ENCODE measurements around the gene ANKRD65.
A peak's percentile ranks its signal among the peaks of the same experiment; 100 is the strongest.

Gene ANKRD65

GRCh38 chr1:1380860-1381259, 40.2 kb downstream of the ANKRD65 start:
- H2BK12ac ChIP-seq (ENCODE audit: low read length in 2 of 2) = no peak overlapping the region
- H3K4me3 ChIP-seq (ENCODE audit: insufficient read depth in 1 of 2, low read depth in 1 of 2, low read length in 2 of 2) = no peak overlapping the region
- no peak overlapping the region for H2AFZ ChIP-seq (ENCODE audit: low read depth, low read length)
- H3K9me3 ChIP-seq (ENCODE audit: control insufficient read depth, low read length) = no peaks in the 10 kb centered on the region
- H3K4me2 ChIP-seq (ENCODE audit: low read length, poor library complexity, severe bottlenecking) = no peak overlapping the region
- H4K8ac ChIP-seq (ENCODE audit: low read length) = no peak overlapping the region
- 96% methylated on average over 16 of the region's 16 CpGs for WGBS
- H3K27me3 ChIP-seq (ENCODE audit: control insufficient read depth in 1 of 2, insufficient read depth in 1 of 2, low read length in 2 of 2) = no peaks in the 10 kb centered on the region
- no peak overlapping the region for H3K27ac ChIP-seq (ENCODE audit: low read length, poor library complexity, severe bottlenecking)
- H3K18ac ChIP-seq (ENCODE audit: low read depth in 1 of 2, low read length in 2 of 2) = no peak overlapping the region
- H3K14ac ChIP-seq (ENCODE audit: low read length in 2 of 2) = no peak overlapping the region
- H2BK15ac ChIP-seq (ENCODE audit: low read depth, poor library complexity, severe bottlenecking) = no peak overlapping the region
- no peak overlapping the region for H4K91ac ChIP-seq (ENCODE audit: low read length)
- H3K4me1 ChIP-seq (ENCODE audit: control insufficient read depth, insufficient read depth, low read depth, low read length) = peaks cover 6% of the 10 kb centered on the region
- peaks cover 24% of the 10 kb centered on the region for H3K79me1 ChIP-seq (replicated peaks; ENCODE audit: low read length, poor library complexity, severe bottlenecking)
- DNase-seq = no peak
- peaks cover 29 to 49% of the 10 kb centered on the region in 2 experiments for H3K36me3 ChIP-seq (ENCODE audit: control insufficient read depth in 1 of 2, insufficient read depth in 2 of 2, low read depth in 1 of 2, low read length in 2 of 2)
- H2BK120ac ChIP-seq (ENCODE audit: low read depth, low read length) = no peak overlapping the region
- H2BK5ac ChIP-seq (ENCODE audit: low read depth, low read length, poor library complexity, severe bottlenecking) = no peak overlapping the region
- H3K9ac ChIP-seq (ENCODE audit: low read length) = no peak overlapping the region
- H3K4ac ChIP-seq (ENCODE audit: low read depth in 1 of 2, low read length in 2 of 2) = no peak overlapping the region
- no peak overlapping the region for H3K23ac ChIP-seq (ENCODE audit: low read length in 2 of 2)
- no peak overlapping the region for H2AK5ac ChIP-seq (ENCODE audit: low read length, severe bottlenecking)

GRCh38 chr1:1377540-1378205, 43.4 kb downstream of the ANKRD65 start:
- Histone ChIP-seq H3K27ac (ENCODE audit: low read length, poor library complexity, severe bottlenecking) (no peak overlapping the region), H3K4ac (ENCODE audit: low read depth in 1 of 2, low read length in 2 of 2) (no peak overlapping the region), H3K36me3 (ENCODE audit: control insufficient read depth in 1 of 2, insufficient read depth in 2 of 2, low read depth in 1 of 2, low read length in 2 of 2) (peaks cover 26 to 43% of the 10 kb centered on the region in 2 experiments), H3K79me1 (replicated peaks; ENCODE audit: low read length, poor library complexity, severe bottlenecking) (peaks cover 29% of the 10 kb centered on the region), H2BK12ac (ENCODE audit: low read length in 2 of 2) (no peak overlapping the region), H3K27me3 (ENCODE audit: control insufficient read depth in 1 of 2, insufficient read depth in 1 of 2, low read length in 2 of 2) (no peaks in the 10 kb centered on the region), H2AFZ (ENCODE audit: low read depth, low read length) (no peak overlapping the region), H4K91ac (ENCODE audit: low read length) (no peak overlapping the region), H3K9ac (ENCODE audit: low read length) (no peak overlapping the region), H3K4me3 (ENCODE audit: insufficient read depth in 1 of 2, low read depth in 1 of 2, low read length in 2 of 2) (no peak overlapping the region), H3K4me2 (ENCODE audit: low read length, poor library complexity, severe bottlenecking) (no peak overlapping the region), H3K4me1 (ENCODE audit: control insufficient read depth, insufficient read depth, low read depth, low read length) (peaks cover 19% of the 10 kb centered on the region), H2BK15ac (ENCODE audit: low read depth, poor library complexity, severe bottlenecking) (no peak overlapping the region), H3K23ac (ENCODE audit: low read length in 2 of 2) (no peak overlapping the region), H2BK5ac (ENCODE audit: low read depth, low read length, poor library complexity, severe bottlenecking) (no peak overlapping the region), H2AK5ac (ENCODE audit: low read length, severe bottlenecking) (no peak overlapping the region), H3K9me3 (ENCODE audit: control insufficient read depth, low read length) (no peaks in the 10 kb centered on the region), H2BK120ac (ENCODE audit: low read depth, low read length) (no peak overlapping the region), H4K8ac (ENCODE audit: low read length) (no peak overlapping the region), H3K14ac (ENCODE audit: low read length in 2 of 2) (no peak overlapping the region), H3K18ac (ENCODE audit: low read depth in 1 of 2, low read length in 2 of 2) (no peak overlapping the region)
- 95% methylated on average over 16 of the region's 16 CpGs for WGBS
- DNase-seq = no peak

- Histone ChIP-seq H3K4ac (ENCODE audit: low read depth in 1 of 2, low read length in 2 of 2) (peak overlapping the region in 1 of 2 experiments; percentile 30), H3K14ac (ENCODE audit: low read length in 2 of 2) (no peak overlapping the region), H3K18ac (ENCODE audit: low read depth in 1 of 2, low read length in 2 of 2) (no peak overlapping the region), H3K4me1 (ENCODE audit: control insufficient read depth, insufficient read depth, low read depth, low read length) (peaks cover 26% of the 10 kb centered on the region), H3K9ac (ENCODE audit: low read length) (peak overlapping the region; percentile 94), H3K4me3 (ENCODE audit: insufficient read depth in 1 of 2, low read depth in 1 of 2, low read length in 2 of 2) (peak overlapping the region in 1 of 2 experiments; percentile 93), H2AK5ac (ENCODE audit: low read length, severe bottlenecking) (peak overlapping the region; percentile 47), H2BK5ac (ENCODE audit: low read depth, low read length, poor library complexity, severe bottlenecking) (no peak overlapping the region), H3K27me3 (ENCODE audit: control insufficient read depth in 1 of 2, insufficient read depth in 1 of 2, low read length in 2 of 2) (no peaks in the 10 kb centered on the region), H2BK120ac (ENCODE audit: low read depth, low read length) (no peak overlapping the region), H3K79me1 (replicated peaks; ENCODE audit: low read length, poor library complexity, severe bottlenecking) (peaks cover 28% of the 10 kb centered on the region), H3K27ac (ENCODE audit: low read length, poor library complexity, severe bottlenecking) (no peak overlapping the region), H2BK12ac (ENCODE audit: low read length in 2 of 2) (no peak overlapping the region), H4K91ac (ENCODE audit: low read length) (no peak overlapping the region), H3K23ac (ENCODE audit: low read length in 2 of 2) (no peak overlapping the region), H3K4me2 (ENCODE audit: low read length, poor library complexity, severe bottlenecking) (no peak overlapping the region), H3K9me3 (ENCODE audit: control insufficient read depth, low read length) (no peaks in the 10 kb centered on the region), H4K8ac (ENCODE audit: low read length) (no peak overlapping the region), H2BK15ac (ENCODE audit: low read depth, poor library complexity, severe bottlenecking) (no peak overlapping the region), H2AFZ (ENCODE audit: low read depth, low read length) (no peak overlapping the region), H3K36me3 (ENCODE audit: control insufficient read depth in 1 of 2, insufficient read depth in 2 of 2, low read depth in 1 of 2, low read length in 2 of 2) (peaks cover 24 to 47% of the 10 kb centered on the region in 2 experiments)
- WGBS = 95% methylated on average over 10 of the region's 10 CpGs
- DNase-seq = no peak
Observed at GRCh38 chr1:1376551-1377226, 44.4 kb downstream of the ANKRD65 start.

- peak within 1 kb of the TSS in 1 of 2 experiments; percentile 43 for H3K23ac ChIP-seq (ENCODE audit: low read length in 2 of 2)
- peak; percentile 100 for DNase-seq
- H2AFZ ChIP-seq (ENCODE audit: low read depth, low read length) = peak within 1 kb of the TSS; percentile 75
- peak within 1 kb of the TSS; percentile 94 for H3K9ac ChIP-seq (ENCODE audit: low read length)
- H4K8ac ChIP-seq (ENCODE audit: low read length) = peak within 1 kb of the TSS; percentile 96
- H3K4ac ChIP-seq (ENCODE audit: low read depth in 1 of 2, low read length in 2 of 2) = peak within 1 kb of the TSS; percentile 69 to 91
- H2BK15ac ChIP-seq (ENCODE audit: low read depth, poor library complexity, severe bottlenecking) = no peak within 1 kb of the TSS
- H3K4me3 ChIP-seq (ENCODE audit: insufficient read depth in 1 of 2, low read depth in 1 of 2, low read length in 2 of 2) = peak within 1 kb of the TSS; percentile 92 to 93
- H4K91ac ChIP-seq (ENCODE audit: low read length) = peak within 1 kb of the TSS; percentile 93
- peak within 1 kb of the TSS; percentile 47 for H2AK5ac ChIP-seq (ENCODE audit: low read length, severe bottlenecking)
- H3K36me3 ChIP-seq (ENCODE audit: control insufficient read depth in 1 of 2, insufficient read depth in 2 of 2, low read depth in 1 of 2, low read length in 2 of 2) = peaks cover 11 to 44% of the 10 kb centered on the region in 2 experiments
- H3K14ac ChIP-seq (ENCODE audit: low read length in 2 of 2) = peak within 1 kb of the TSS; percentile 59 to 88
- H2BK5ac ChIP-seq (ENCODE audit: low read depth, low read length, poor library complexity, severe bottlenecking) = peak within 1 kb of the TSS; percentile 19
- WGBS = under 1% methylated on average over 85 of the region's 85 CpGs
- peaks cover 18% of the 10 kb centered on the region for H3K79me1 ChIP-seq (replicated peaks; ENCODE audit: low read length, poor library complexity, severe bottlenecking)
- peak within 1 kb of the TSS; percentile 43 for H2BK120ac ChIP-seq (ENCODE audit: low read depth, low read length)
- no peaks in the 10 kb centered on the region for H3K9me3 ChIP-seq (ENCODE audit: control insufficient read depth, low read length)
- peak within 1 kb of the TSS; percentile 96 for H3K18ac ChIP-seq (ENCODE audit: low read depth in 1 of 2, low read length in 2 of 2)
- H3K4me2 ChIP-seq (ENCODE audit: low read length, poor library complexity, severe bottlenecking) = peak within 1 kb of the TSS; percentile 92
- H3K4me1 ChIP-seq (ENCODE audit: control insufficient read depth, insufficient read depth, low read depth, low read length) = peaks cover 35% of the 10 kb centered on the region
- peak within 1 kb of the TSS in 1 of 2 experiments; percentile 40 for H2BK12ac ChIP-seq (ENCODE audit: low read length in 2 of 2)
- peak within 1 kb of the TSS; percentile 70 for H3K27ac ChIP-seq (ENCODE audit: low read length, poor library complexity, severe bottlenecking)
- no peaks in the 10 kb centered on the region for H3K27me3 ChIP-seq (ENCODE audit: control insufficient read depth in 1 of 2, insufficient read depth in 1 of 2, low read length in 2 of 2)
Observed at GRCh38 chr1:1374929-1375662, 46.0 kb downstream of the ANKRD65 start, which contains the start of gene AURKAIP1. Gene AURKAIP1 (minus strand): TSS chr1:1375207. CDS start chr1:1374756, 451 bp downstream.

Data from mesenchymal stem cell (in vitro differentiated cells and primary cell).